Measurements from ENCODE around the gene NOP53.
"Not testable (repeated sequence)": the region's sequence is repeated elsewhere in the genome, so short reads cannot be mapped to it uniquely, and the experiment has no call there.

- not testable (repeated sequence) for TF ChIP-seq CTCF (IDR thresholded peaks at IDR 0.05; ENCODE audit: extremely low read depth in 1 of 2, insufficient read depth in 1 of 2, low read depth in 1 of 2, low read length in 2 of 2); POLR2AphosphoS5 (IDR thresholded peaks at IDR 0.05; ENCODE audit: insufficient read depth, low read depth, low read length); MAX (IDR thresholded peaks at IDR 0.05; ENCODE audit: insufficient read depth, insufficient read length)
These were observed 783 bp downstream of the NOP53 start for GRCh38 chr19:47746129-47746528.

All from endothelial cell of umbilical vein (primary cell).